ENCODE results near the gene XYLB. TPM values are rescaled to one million over a fixed set of nuclear protein-coding genes. Genes with fewer than 3 reads are reported as not detected.

XYLB gene
- total RNA-seq, 1 donor from 2014 or later, result 1.7 TPM

- DNase-seq, result no peak
These were observed 21.3 kb upstream of the XYLB start for GRCh38 chr3:38325256-38325655.

DNA sequence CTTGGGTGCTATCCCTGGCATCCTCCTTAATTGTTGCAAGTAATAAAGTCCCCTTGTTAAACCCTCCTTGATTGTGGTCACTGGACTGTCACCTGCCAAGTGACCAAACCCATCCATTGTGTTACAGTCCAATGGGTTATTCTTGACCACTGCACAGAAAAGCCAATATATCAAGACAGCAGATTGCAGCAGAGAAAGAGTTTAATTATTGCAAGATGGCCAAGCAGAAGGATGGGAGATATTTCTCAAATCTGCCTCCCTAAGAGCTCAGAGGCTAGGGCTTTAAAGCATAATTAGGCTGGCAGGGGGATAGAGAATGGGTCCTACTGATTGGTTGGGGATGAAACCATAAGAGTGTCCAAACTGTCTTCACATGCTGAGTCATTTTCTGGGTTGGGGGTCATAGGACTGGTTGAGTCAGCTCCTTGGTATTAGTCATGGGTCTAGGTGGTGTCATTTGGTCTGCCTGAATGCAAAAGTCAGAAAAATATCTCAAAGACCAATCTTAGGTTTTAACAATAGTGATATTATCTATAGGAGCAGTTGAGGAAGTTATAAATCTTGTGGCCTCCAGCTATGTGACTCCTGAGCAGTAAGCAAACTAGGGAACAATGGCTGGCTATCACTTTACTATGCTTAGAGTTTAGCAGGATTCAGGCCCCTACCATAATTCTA, 19.1 kb upstream of the XYLB start:
- peak; percentile 32 for DNase-seq

GRCh38 chr3:38331257-38332022, 15.1 kb upstream of the XYLB start:
- no peak for DNase-seq

DNA sequence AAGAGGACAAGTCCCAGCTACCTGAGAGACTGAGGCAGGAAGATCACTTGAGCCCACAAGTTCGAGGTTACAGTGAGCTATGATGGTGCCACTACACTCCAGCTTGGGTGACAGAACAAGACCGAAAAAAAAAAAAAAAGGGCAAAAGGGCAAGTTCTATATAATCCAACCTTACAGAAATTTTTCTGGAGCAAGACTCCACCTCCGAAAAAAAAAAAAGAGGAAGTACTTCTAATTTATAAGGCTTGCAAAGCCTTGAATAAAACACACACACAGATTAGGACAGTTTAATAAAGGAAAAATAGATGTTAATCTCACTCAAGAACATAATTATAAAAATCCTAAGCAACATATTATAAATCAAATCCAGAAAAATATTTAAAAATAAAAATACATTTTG, 14.4 kb upstream of the XYLB start:
- DNase-seq, result no peak

GRCh38 chr3:38334142-38335055, 12.2 kb upstream of the XYLB start:
- no peak for DNase-seq

GRCh38 chr3:38335263-38335662, 11.3 kb upstream of the XYLB start:
- no peak for DNase-seq

DNA sequence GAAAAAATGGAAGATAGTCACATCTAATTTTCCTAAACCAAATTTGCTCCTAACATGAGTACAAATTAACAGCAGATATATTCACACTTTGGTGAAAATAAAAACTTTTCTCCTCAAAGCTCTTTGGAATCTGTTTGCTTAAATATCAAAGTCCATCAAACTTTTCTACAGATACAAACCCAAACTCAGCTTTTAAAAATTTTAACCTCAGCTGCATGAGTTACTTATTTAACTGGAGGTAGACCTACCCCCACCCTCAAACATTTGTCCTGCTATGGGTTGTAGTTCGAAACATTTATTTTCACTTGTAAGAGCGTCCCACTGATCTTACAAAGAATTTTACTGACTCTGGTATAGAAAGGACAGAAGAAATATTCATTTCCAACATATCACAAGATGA, 8.9 kb upstream of the XYLB start:
- no peak for DNase-seq

GRCh38 chr3:38343797-38344594, 2.6 kb upstream of the XYLB start:
- DNase-seq, result peak; percentile 19

DNA sequence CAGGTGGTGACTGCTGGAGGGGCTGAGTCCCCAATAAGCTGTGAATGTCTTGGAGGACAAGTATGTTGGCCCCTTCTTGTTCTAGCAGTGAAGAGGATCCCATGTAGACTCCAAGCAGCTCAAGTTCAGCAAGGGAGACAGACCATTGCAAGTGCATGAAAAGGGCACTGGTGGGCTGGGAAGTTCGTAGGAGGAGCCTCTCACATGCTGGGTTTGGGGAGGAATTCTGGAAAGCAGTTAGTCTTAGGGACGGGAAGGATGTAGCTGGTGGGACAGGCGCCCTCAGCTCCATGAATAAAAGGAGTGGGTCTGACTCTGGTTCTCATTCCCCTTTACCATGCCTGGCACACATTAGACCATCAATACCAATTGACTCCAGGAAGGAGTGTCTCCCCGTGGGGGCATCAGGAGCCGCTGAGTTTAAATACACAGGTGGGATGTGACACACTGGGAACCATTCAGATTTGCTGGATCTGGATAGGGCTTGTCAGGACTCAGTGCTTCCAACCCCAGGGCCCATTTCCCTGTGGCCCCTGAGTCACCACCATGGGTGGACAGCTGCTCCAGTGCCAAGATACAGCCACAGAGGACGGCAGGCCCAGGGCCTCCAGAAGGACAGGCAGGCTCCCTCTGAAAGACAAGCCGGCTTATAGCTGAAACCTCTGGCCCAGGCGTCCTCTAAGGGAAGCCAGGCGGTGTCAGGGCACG, 552 bp upstream of the XYLB start:
- DNase-seq, result no peak

- no peak for DNase-seq
These were observed 1.0 kb downstream of the XYLB start for GRCh38 chr3:38347421-38348200.

DNA sequence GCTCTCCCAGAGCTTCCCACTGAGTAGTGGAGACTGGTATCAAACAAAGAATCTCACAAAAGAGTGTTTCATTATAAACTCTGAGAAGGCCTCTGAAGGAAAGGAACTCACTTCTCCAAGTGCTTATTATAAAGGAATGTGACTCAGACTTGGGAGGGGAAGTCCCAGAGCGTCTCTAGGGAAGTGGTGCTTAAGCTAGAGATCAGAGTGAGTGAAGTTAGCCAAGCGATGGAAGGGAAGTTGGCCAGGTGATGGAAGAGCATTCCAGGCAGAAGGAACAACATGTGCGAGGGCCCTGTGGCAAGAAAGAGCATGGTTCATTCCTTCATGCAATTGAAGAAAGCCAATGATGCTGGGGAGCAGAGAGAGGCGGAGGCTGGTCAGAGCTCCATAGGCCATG, 2.3 kb downstream of the XYLB start:
- DNase-seq, result peak; percentile 53

DNA sequence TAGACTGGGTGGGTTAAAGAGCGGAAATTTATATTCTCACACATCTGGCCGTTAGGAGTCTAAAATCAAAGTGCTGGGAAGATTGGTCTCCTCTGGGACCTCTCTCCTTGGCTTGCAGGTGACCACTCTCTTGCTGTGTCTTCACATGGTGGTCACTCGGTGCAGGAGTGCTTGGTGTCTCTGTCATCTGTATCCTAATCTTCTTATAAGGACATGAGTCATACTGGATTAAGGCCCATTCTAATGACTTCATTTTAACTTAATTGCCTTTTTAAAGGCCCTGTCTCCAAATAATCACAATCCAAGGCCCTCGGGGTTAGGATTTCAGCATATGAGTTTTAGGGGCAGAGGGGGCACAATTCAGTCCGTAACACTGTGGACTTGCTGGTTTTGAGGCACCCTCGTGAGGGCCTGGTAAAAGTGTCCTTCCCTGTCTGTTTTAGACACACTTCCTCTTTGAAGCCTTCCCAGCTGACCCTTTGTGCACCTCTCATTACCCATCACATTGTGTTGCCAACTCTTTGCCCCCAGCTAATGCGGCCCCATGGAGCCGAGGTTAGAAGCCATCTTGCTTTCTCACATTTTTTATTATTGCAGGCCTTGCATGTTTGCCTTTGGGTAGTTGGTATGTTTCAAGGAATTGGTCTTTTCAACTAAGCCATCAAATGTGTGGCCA, 3.2 kb downstream of the XYLB start:
- DNase-seq, result no peak

GRCh38 chr3:38353151-38353550, 6.6 kb downstream of the XYLB start:
- DNase-seq, result no peak

DNA sequence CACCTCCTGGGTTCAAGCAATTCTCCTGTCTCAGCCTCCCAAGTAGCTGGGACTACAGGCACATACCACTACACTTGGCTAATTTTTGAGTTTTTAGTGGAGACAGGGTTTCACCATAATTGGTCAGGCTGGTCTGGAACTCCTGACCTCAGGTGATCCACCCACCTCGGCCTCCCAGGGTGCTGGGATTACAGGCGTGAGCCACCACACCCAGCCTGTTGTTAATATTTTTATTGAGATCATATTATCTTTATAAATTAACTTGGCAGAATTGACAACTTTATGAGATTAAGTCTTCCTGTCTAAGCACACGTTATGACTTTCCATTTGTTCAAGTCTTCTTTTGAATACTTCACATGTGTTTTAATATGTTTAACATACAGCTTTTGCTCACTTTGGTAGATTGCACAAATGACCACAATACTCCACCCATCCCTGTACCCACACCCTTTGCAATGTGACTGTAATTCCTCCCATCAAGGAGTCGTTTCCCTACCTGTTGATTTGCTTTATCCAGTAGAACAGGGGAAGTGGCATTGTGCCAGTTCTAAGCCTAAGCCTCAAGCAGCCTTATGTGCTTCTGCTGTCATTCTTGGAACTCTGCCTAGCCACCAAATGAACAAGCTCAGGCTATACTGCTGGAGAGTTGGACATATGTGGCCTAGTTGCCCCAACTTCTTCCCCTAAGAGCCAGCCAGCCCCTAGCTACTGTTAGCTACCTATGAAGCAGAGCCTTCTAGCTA, 8.2 kb downstream of the XYLB start:
- peak; percentile 37 for DNase-seq

DNA sequence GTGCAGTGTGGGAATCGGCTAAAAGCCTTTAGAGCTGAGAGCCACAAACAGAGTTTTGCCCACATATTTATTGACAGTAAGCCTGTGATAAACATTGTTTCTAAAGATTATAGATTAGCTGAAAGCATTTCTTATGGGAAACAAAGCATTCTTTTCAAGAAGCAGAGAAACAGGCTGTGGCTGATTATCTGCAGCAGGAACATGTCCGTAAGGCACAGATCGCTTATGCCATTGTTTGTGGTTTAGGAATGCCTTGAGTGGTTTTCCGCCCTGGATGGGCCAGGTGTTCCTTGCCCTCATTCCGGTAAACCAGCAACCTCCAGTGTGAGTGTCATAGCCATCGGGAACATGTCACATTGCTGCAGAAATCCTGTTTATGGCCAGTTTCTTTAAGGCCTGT, 12.5 kb downstream of the XYLB start:
- no peak for DNase-seq

GRCh38 chr3:38360345-38360744, 13.8 kb downstream of the XYLB start:
- DNase-seq, result no peak

DNA sequence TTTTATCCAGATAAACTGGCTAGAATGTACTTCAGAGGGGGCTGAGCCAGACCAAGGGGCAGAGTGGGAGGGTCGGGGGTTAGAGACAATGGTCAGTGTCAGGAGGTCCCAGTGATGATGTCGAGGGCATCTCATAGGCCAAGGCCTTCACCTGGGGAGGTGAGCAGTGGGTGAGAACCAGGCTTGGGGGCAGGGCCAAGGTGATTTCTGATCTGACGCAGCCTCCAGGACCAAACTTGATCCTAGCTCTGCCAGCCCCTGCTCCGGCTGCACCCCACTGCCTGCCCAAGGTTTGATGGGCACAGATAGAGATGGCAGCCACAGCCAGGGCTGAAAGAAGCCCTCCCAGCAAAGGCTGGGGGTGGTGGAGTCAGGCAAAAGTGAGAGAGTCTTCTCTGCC, 14.9 kb downstream of the XYLB start:
- no peak for DNase-seq

- DNase-seq, result no peak
These were observed 16.2 kb downstream of the XYLB start for GRCh38 chr3:38362825-38363224.

DNA sequence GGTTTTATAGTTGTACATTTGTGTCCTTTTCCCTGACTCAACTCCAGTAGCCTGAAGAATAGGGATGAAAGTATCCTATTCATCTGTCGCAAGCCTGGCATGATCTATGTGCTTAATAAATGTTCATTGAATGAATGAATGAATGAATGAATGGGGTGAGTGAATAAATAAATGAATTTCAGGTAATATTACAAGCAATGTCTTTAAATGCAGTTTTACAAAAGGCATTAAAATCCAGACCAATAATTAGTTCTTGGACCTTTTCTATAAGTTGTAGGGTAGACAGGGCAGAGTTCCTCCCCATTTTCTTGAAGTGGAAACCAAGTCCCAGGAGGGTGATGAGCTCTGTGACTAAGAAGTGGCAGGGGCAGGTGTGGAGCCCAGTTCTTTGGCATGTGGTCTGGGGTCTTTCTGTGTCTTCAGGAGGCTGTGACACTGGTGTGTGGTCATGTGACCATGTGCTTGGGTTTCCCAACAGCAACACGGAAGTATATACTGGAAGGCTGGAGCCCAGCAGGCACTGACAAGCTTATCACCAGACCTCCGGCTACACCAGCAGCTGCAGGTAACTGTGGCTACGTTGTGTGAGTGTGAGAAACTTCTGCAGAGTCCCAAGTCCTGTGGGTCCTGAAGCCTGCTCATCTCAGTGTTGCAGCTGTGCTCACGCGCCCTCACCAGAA, 18.3 kb downstream of the XYLB start:
- no peak for DNase-seq
